WTC11 (cell line): ENCODE data around the gene EXOC3L2. TPM values are rescaled to one million over a fixed set of nuclear protein-coding genes. Genes with fewer than 3 reads are reported as not detected.

Source experiments
- ATAC-seq: fragments of 200-7000 bp; cut with Tn5 transposase; 2 replicates; pipeline ENCODE4 v1.10.0; 2021; ENCODE audit warnings: mild to moderate bottlenecking, moderate library complexity
- CTCF ChIA-PET: fragments of 300-600 bp; sonication (Branson Sonifier 250); formaldehyde crosslinking; loops from one replicate; lab custom pipeline; 2021; ENCODE audit warnings: antibody characterized with exemption; lab: Charles Lee
- POLR2A ChIA-PET: fragments of 350-600 bp; sonication (Branson Sonifier 250); formaldehyde crosslinking; loops from one replicate; lab custom pipeline; 2021; ENCODE audit warnings: antibody characterized with exemption; lab: Charles Lee
- DNase-seq: peaks from one replicate; pipeline ENCODE4 v3.0.0; 2021; ENCODE audit warnings: low spot score
- H3K27ac Mint-ChIP-seq: 2 replicates; pipeline ENCODE4 v1.8.0; 2021; ENCODE audit warnings: mixed read lengths
- H3K27me3 Mint-ChIP-seq: 2 replicates; pipeline ENCODE4 v1.8.0; 2021; ENCODE audit warnings: low read depth, mild to moderate bottlenecking, moderate library complexity, mixed read lengths
- H3K36me3 Mint-ChIP-seq: 2 replicates; pipeline ENCODE4 v1.8.0; 2021; ENCODE audit warnings: mixed read lengths
- H3K4me1 Mint-ChIP-seq: 2 replicates; pipeline ENCODE4 v1.8.0; 2022; ENCODE audit warnings: mixed read lengths
- H3K4me3 Mint-ChIP-seq: 2 replicates; pipeline ENCODE4 v1.8.0; 2021; ENCODE audit warnings: mild to moderate bottlenecking, moderate library complexity, mixed read lengths
- H3K9me3 Mint-ChIP-seq: 2 replicates; pipeline ENCODE4 v1.8.0; 2021; ENCODE audit warnings: mixed read lengths
- ELF4 ChIP-seq: sonication (generic); formaldehyde crosslinking; IDR thresholded peaks from 2 replicates; pipeline ENCODE4 v1.8.1; 2022; ENCODE audit warnings: low read depth, mild to moderate bottlenecking, moderate library complexity, missing genetic modification reagents
- EMX1 ChIP-seq: fragments of 250-450 bp; sonication (Bioruptor Pico); IDR thresholded peaks from 2 replicates; pipeline ENCODE4 v1.8.0; 2021; ENCODE audit warnings: mild to moderate bottlenecking
- HMGXB4 ChIP-seq: sonication (generic); formaldehyde crosslinking; IDR thresholded peaks from 2 replicates; pipeline ENCODE4 v1.8.1; 2023; ENCODE audit warnings: mild to moderate bottlenecking, moderate library complexity, missing genetic modification reagents
- JUN ChIP-seq: sonication (generic); formaldehyde crosslinking; IDR thresholded peaks from 2 replicates; pipeline ENCODE4 v1.8.0; 2023; ENCODE audit warnings: mild to moderate bottlenecking, missing genetic modification reagents
- MAX ChIP-seq: sonication (generic); formaldehyde crosslinking; IDR thresholded peaks from 2 replicates; pipeline ENCODE4 v1.8.0; 2022; ENCODE audit warnings: mild to moderate bottlenecking, missing genetic modification reagents
- PRRX2 ChIP-seq: fragments of 250-450 bp; sonication (Bioruptor Pico); IDR thresholded peaks from 2 replicates; pipeline ENCODE4 v1.8.0; 2021; ENCODE audit warnings: mild to moderate bottlenecking
- SMAD3 ChIP-seq: sonication (generic); formaldehyde crosslinking; IDR thresholded peaks from 2 replicates; pipeline ENCODE4 v1.8.0; 2022; ENCODE audit warnings: missing genetic modification reagents, mild to moderate bottlenecking, borderline replicate concordance
- TEAD1 ChIP-seq: sonication (generic); formaldehyde crosslinking; IDR thresholded peaks from 2 replicates; pipeline ENCODE4 v1.8.0; 2022; ENCODE audit warnings: mild to moderate bottlenecking, missing genetic modification reagents
- TEAD4 ChIP-seq: sonication (generic); formaldehyde crosslinking; IDR thresholded peaks from 2 replicates; pipeline ENCODE4 v1.8.0; 2022; ENCODE audit warnings: mild to moderate bottlenecking, missing genetic modification reagents
- ZNF219 ChIP-seq: sonication (generic); formaldehyde crosslinking; IDR thresholded peaks from 2 replicates; pipeline ENCODE4 v1.8.0; 2023; ENCODE audit warnings: missing genetic modification reagents, mild to moderate bottlenecking, borderline replicate concordance
- ZNF396 ChIP-seq: fragments of 250-450 bp; sonication (Bioruptor Pico); IDR thresholded peaks from 2 replicates; pipeline ENCODE4 v1.8.0; 2021; ENCODE audit warnings: mild to moderate bottlenecking, moderate library complexity, borderline replicate concordance
- ZNF671 ChIP-seq: fragments of 250-450 bp; sonication (Bioruptor Pico); IDR thresholded peaks from 2 replicates; pipeline ENCODE4 v1.8.0; 2021; ENCODE audit warnings: mild to moderate bottlenecking
- total RNA-seq: library from RNA; stranded (reverse); gene quantifications from 3 replicates; pipeline ENCODE4 v1.2.3, GENCODE V29; 2021
- TF ChIP-seq, protein P1 (sequence below): sonication (generic); formaldehyde crosslinking; IDR thresholded peaks from 2 replicates; pipeline ENCODE4 v1.8.1; 2023; ENCODE audit warnings: mild to moderate bottlenecking, missing genetic modification reagents, moderate library complexity
- TF ChIP-seq, protein P2 (sequence below): sonication (generic); formaldehyde crosslinking; IDR thresholded peaks from 2 replicates; pipeline ENCODE4 v1.8.1; 2023; ENCODE audit warnings: mild to moderate bottlenecking, missing genetic modification reagents, moderate library complexity
- TF ChIP-seq, protein P3 (sequence below): sonication (generic); formaldehyde crosslinking; IDR thresholded peaks from 2 replicates; pipeline ENCODE4 v1.8.0; 2023; ENCODE audit warnings: missing genetic modification reagents, mild to moderate bottlenecking, borderline replicate concordance
- TF ChIP-seq, protein P4 (sequence below): sonication (generic); formaldehyde crosslinking; IDR thresholded peaks from 2 replicates; pipeline ENCODE4 v1.8.0; 2022; ENCODE audit warnings: mild to moderate bottlenecking, missing genetic modification reagents
- TF ChIP-seq, protein P5 (sequence below): sonication (generic); formaldehyde crosslinking; IDR thresholded peaks from 2 replicates; pipeline ENCODE4 v1.8.0; 2022; ENCODE audit warnings: mild to moderate bottlenecking, missing genetic modification reagents

The EXOC3L2 gene
- total RNA-seq, 1 experiment from 2014 or later = 2.7 TPM

DNA sequence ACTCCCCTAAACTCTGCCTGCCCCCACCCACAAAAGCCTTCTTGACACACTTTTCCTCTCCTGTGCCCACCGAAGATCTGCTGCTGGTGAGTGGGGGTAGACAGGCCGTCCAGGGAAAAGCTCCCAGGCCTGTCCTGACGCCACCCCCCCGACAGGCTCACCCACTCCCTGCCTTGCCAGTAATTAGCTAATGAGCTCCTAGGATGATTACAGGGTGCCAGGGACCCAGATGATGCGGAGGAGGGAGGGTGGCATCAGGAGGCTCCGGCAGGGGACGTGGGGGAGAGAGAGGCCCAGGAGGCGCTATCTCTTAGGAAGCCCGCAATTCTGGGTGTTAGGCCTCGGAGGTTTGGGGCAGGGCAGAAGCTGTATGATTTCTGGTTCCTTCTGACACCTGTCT is 32.9 kb upstream of the EXOC3L2 start:
- H3K9me3 Mint-ChIP-seq = no peaks in the 10 kb centered on the region
- TF ChIP-seq, protein P1, sequence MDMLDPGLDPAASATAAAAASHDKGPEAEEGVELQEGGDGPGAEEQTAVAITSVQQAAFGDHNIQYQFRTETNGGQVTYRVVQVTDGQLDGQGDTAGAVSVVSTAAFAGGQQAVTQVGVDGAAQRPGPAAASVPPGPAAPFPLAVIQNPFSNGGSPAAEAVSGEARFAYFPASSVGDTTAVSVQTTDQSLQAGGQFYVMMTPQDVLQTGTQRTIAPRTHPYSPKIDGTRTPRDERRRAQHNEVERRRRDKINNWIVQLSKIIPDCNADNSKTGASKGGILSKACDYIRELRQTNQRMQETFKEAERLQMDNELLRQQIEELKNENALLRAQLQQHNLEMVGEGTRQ = no peak
- TF ChIP-seq ELF4 (CRISPR knock-in tag) (no peak), TEAD1 (no peak), ZNF219 (CRISPR knock-in tag) (no peak), HMGXB4 (no peak), ZNF671 (no peak), PRRX2 (CRISPR knock-in tag) (no peak), SMAD3 (CRISPR knock-in tag) (no peak), EMX1 (CRISPR knock-in tag) (no peak), JUN (CRISPR knock-in tag) (no peak), MAX (CRISPR knock-in tag) (no peak), TEAD4 (CRISPR knock-in tag) (no peak), ZNF396 (no peak)
- TF ChIP-seq, protein P2, sequence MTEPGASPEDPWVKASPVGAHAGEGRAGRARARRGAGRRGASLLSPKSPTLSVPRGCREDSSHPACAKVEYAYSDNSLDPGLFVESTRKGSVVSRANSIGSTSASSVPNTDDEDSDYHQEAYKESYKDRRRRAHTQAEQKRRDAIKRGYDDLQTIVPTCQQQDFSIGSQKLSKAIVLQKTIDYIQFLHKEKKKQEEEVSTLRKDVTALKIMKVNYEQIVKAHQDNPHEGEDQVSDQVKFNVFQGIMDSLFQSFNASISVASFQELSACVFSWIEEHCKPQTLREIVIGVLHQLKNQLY (CRISPR knock-in tag) = no peak
- TF ChIP-seq, protein P3, sequence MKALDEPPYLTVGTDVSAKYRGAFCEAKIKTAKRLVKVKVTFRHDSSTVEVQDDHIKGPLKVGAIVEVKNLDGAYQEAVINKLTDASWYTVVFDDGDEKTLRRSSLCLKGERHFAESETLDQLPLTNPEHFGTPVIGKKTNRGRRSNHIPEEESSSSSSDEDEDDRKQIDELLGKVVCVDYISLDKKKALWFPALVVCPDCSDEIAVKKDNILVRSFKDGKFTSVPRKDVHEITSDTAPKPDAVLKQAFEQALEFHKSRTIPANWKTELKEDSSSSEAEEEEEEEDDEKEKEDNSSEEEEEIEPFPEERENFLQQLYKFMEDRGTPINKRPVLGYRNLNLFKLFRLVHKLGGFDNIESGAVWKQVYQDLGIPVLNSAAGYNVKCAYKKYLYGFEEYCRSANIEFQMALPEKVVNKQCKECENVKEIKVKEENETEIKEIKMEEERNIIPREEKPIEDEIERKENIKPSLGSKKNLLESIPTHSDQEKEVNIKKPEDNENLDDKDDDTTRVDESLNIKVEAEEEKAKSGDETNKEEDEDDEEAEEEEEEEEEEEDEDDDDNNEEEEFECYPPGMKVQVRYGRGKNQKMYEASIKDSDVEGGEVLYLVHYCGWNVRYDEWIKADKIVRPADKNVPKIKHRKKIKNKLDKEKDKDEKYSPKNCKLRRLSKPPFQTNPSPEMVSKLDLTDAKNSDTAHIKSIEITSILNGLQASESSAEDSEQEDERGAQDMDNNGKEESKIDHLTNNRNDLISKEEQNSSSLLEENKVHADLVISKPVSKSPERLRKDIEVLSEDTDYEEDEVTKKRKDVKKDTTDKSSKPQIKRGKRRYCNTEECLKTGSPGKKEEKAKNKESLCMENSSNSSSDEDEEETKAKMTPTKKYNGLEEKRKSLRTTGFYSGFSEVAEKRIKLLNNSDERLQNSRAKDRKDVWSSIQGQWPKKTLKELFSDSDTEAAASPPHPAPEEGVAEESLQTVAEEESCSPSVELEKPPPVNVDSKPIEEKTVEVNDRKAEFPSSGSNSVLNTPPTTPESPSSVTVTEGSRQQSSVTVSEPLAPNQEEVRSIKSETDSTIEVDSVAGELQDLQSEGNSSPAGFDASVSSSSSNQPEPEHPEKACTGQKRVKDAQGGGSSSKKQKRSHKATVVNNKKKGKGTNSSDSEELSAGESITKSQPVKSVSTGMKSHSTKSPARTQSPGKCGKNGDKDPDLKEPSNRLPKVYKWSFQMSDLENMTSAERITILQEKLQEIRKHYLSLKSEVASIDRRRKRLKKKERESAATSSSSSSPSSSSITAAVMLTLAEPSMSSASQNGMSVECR (CRISPR knock-in tag) = no peak
- TF ChIP-seq, protein P4, sequence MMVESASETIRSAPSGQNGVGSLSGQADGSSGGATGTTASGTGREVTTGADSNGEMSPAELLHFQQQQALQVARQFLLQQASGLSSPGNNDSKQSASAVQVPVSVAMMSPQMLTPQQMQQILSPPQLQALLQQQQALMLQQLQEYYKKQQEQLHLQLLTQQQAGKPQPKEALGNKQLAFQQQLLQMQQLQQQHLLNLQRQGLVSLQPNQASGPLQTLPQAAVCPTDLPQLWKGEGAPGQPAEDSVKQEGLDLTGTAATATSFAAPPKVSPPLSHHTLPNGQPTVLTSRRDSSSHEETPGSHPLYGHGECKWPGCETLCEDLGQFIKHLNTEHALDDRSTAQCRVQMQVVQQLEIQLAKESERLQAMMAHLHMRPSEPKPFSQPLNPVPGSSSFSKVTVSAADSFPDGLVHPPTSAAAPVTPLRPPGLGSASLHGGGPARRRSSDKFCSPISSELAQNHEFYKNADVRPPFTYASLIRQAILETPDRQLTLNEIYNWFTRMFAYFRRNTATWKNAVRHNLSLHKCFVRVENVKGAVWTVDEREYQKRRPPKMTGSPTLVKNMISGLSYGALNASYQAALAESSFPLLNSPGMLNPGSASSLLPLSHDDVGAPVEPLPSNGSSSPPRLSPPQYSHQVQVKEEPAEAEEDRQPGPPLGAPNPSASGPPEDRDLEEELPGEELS (CRISPR knock-in tag) = no peak
- TF ChIP-seq, protein P5, sequence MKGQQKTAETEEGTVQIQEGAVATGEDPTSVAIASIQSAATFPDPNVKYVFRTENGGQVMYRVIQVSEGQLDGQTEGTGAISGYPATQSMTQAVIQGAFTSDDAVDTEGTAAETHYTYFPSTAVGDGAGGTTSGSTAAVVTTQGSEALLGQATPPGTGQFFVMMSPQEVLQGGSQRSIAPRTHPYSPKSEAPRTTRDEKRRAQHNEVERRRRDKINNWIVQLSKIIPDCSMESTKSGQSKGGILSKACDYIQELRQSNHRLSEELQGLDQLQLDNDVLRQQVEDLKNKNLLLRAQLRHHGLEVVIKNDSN (CRISPR knock-in tag) = no peak
- H3K4me3 Mint-ChIP-seq = no peak overlapping the region
- no peaks in the 10 kb centered on the region for H3K27me3 Mint-ChIP-seq
- no peak for DNase-seq
- peaks cover 28% of the 10 kb centered on the region for H3K36me3 Mint-ChIP-seq
- POLR2A ChIA-PET = no interaction called here
- no peak overlapping the region for H3K27ac Mint-ChIP-seq
- no peak for ATAC-seq
- CTCF ChIA-PET = no interaction called here
- H3K4me1 Mint-ChIP-seq = no peaks in the 10 kb centered on the region
